Stimulated activated CD8-positive, alpha-beta memory T cell treated with anti-CD3 and anti-CD28 coated beads, Interleukin-4, amount 100 ng/mL, for 24 hours (primary cell): ENCODE results near the gene CHKB.

Experiments used
- DNase-seq: peaks from one replicate; pipeline ENCODE4 v3.0.0-alpha.2; 2020; ENCODE audit warnings: low read depth

Gene CHKB

GRCh38 chr22:50599816-50600455 lies 17.3 kb upstream of the CHKB start:
- DNase-seq, result peak; percentile 48

DNA sequence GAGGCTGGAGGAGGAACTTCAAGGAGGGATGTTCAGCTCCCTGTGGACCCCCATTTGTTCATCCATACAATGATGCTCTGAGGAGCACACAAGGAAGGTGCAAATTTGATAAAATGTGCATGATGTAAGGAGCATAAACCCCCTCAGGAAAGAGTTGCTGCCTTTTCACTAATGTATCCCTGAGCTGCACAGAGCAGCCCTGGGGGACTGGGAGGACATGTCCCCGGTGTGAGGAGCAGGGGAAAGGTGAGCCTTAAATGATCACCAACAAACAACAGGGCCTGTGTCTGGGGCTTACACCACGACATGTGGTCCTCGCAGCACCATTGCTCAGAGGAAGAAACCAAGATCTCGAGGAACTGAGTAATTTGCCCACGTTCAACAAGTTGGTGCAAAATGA lies 14.4 kb upstream of the CHKB start:
- DNase-seq, result no peak

DNA sequence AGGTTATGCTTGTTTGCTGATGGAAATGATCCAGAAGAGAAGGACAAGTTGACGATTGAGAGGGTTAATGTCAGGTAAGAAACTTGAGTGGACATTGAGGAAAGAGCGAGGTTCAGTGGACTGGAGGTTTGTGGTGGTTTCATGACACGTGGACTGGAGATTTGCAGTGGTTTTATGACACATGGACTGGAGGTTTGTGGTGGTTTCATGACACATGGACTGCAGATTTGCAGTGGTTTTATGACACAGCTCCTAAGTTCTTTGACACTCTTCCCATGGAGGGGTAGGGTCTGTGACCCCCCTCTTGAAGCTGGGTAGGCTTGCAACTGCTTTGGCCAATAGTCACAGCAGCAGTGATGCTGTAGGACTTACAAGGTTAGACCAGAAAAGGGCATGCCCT lies 12.5 kb upstream of the CHKB start:
- DNase-seq, result no peak

- DNase-seq, result no peak
Measured at GRCh38 chr22:50587407-50587806, 4.8 kb upstream of the CHKB start.

GRCh38 chr22:50586416-50586815 lies 3.8 kb upstream of the CHKB start:
- DNase-seq, result no peak

- DNase-seq, result no peak
Measured at GRCh38 chr22:50585781-50586180, 3.1 kb upstream of the CHKB start.

GRCh38 chr22:50585238-50585637 lies 2.6 kb upstream of the CHKB start:
- no peak for DNase-seq

- no peak for DNase-seq
Measured at GRCh38 chr22:50584106-50585096, 1.8 kb upstream of the CHKB start.

DNA sequence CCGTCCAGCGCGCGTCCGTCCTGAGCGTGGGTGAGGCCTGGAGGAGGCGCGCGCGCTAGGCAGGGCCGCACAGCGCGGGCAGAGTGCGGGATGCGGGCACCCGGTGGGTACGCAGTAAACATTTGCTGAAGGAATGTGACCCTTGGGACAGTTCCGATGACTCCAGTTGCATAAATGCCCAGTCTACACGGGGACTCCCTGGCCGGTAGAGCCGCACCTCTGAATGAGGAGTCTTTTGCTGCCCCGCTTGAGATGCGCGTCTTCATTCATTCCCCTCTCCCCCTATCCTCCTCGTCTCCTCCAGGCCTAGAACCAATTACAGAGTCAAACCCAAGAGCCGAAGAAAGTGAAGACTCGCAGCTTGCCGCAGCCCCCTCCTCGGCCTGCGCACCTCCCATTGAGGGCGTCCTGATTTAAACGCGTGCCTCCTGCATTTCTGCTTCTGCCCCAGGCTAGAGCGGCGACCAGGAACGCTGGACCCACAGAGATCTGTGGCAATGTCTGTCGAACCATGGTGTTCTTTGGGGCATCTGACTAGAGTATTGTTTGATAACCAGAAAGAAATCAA lies 729 bp upstream of the CHKB start:
- DNase-seq, result no peak

GRCh38 chr22:50581950-50582492 lies 628 bp downstream of the CHKB start:
- DNase-seq, result no peak

DNA sequence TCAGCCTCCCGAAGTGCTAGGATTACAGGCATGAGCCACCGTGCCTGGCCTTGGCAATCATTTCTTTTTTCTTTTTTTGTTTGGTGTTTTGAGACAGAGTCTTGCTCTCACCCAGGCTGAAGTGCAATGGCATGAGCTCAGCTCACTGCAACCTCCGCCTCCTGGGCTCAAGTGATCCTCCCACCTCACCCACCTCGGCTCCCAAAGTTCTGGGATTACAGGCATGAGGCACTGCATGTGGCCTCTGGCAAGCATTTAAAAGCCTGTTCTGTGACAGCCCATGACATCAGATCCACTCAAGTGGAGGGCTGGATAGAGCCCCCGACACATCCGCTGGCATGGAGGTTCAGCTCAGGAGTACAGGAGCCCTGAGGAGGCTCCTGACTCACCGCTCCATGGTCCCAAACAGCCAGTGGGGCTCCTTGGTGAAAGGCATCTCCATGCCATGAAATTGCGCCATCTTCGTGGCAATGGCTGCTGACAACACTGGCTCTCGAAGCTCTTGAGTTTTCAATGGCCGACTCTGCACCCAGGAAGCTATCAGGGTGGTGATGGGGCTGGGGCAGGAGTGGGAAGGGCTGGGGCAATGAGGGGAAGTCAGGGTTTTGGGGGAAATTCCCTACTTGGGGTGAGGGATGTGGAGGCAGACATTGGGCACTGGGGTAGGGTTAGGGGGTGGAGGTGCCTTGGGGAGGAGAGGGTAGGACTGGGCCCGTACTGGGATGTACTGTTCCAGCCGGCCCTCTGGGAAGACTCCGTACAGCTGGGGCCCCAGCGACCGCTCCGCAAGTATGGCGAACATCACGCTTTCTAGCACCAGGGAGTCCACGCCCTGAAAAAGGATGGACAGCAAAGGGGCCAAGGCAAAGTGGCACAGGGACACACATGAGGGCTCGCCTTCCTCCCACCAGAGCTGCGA lies 1.4 kb downstream of the CHKB start:
- no peak for DNase-seq

DNA sequence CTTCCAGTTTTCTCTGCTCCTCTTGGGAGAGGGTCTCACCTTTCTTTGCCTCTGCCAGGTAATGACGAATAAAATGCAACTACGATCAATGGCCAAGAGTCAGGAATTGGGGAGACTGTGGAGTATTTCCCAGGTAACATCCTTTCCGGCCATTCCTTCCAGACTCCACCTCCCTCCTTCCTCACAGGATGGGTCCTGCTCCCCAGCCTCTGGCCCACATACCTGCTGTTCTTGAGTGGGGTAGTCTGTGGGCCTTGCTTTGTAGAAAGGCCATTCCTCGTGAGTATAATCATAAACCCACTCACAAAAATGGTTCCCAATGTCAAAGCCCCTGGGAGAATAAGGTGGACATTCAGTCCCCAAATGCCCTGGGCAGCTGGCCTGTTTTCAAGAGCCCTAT lies 2.9 kb downstream of the CHKB start:
- no peak for DNase-seq

GRCh38 chr22:50578776-50579310 lies 3.8 kb downstream of the CHKB start:
- DNase-seq, result no peak

- DNase-seq, result no peak
Measured at GRCh38 chr22:50577987-50578775, 4.5 kb downstream of the CHKB start, which contains the start of gene CPT1B. Gene CPT1B (minus strand): TSS chr22:50578427. CDS start chr22:50577915, 512 bp downstream.

DNA sequence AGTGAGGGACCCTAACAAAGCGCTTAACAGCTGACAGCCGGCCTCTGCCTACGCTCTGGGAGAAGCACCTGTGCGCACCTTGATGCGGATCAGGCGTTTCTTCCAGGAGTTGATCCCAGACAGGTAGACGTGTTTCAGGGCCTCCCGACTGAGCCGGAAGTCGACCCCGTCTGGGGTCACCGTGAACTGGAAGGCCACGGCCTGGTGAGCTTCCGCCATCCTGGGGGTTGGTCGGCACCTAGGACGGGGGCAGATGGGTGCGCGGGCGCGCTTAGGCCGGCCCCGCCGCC lies 5.0 kb downstream of the CHKB start:
- DNase-seq, result no peak

DNA sequence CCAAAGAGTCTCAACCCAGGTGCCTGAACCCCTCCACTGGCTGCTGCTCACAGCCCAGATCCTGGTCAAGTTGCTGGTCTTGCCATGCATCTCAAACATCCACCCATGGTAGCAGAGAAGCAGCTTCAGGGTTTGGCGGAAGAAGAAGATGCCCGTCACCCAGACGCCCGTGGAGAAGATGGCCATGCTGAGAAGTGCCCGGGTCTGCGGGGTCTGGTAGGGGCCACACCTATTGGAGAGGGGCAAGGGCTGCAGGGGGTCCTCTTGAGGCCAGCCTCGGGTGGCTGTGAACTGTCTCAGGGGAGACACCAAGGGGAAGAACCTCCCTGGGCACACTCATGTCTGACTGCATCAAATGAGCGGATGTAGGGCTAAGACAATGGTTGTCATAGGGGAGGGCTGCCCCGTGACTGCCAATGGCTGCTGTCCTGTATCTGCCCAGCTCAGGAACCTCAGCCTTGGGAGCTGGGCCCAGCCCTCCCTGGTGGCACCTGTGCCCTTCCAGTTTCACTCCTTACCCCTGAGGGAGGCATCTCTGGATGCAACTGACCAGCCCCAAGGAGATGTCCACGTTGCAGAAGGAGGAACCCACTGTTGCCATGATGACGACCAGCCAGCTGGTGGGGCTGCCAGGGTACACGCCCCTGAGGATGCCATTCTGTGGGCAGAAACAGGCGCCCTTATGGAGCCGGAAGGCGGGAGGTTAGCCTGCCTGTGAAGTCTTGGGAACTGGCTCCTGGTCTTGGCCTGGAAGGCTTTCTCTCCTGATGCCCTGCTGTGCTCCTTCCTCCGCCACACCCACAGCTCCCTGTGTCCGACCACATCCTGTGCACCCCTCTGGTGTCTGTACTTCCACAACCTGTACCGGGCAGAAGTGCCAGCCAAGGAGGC lies 5.6 kb downstream of the CHKB start:
- DNase-seq, result no peak

GRCh38 chr22:50576070-50576469 lies 6.6 kb downstream of the CHKB start:
- DNase-seq, result no peak

- DNase-seq, result no peak
Measured at GRCh38 chr22:50575426-50575941, 7.2 kb downstream of the CHKB start.

- no peak for DNase-seq
Measured at GRCh38 chr22:50574383-50574755, 8.3 kb downstream of the CHKB start.
